K562 (cell line): ENCODE data around the gene STING1. TPM values are rescaled to one million over a fixed set of nuclear protein-coding genes. Genes with fewer than 3 reads are reported as not detected.

Experiments
- BRD9 ChIP-seq: fragments of 450-650 bp; IDR thresholded peaks from 2 replicates; pipeline ENCODE4 v1.6.1; 2018; ENCODE audit warnings: low read depth; ENCODE audit not compliant: partially characterized antibody
- NCOA6 ChIP-seq: fragments of 450-650 bp; IDR thresholded peaks from 2 replicates; pipeline ENCODE4 v1.6.1; 2017; ENCODE audit warnings: mild to moderate bottlenecking
- NFRKB ChIP-seq: fragments of 450-650 bp; IDR thresholded peaks from 2 replicates; pipeline ENCODE4 v1.6.1; 2016; ENCODE audit warnings: low read depth
- NR1H2 ChIP-seq: sonication (generic); formaldehyde crosslinking; IDR thresholded peaks from 2 replicates; pipeline ENCODE4 v1.4.0; 2020; ENCODE audit warnings: mild to moderate bottlenecking, missing genetic modification reagents
- NR4A1 ChIP-seq, 2 experiments: fragments of 250-450 bp in 1 of 2; fragments of 450-650 bp in 1 of 2; sonication (Bioruptor Pico) in 1 of 2; IDR thresholded peaks; 2 replicates each; pipeline versions ENCODE4 v1.4.0 to v1.6.1; 2016 to 2020; ENCODE audit warnings: mild to moderate bottlenecking in 2 of 2, missing compliant biosample characterization in 1 of 2, missing genetic modification characterization in 1 of 2, moderate library complexity in 1 of 2
- RBBP5 ChIP-seq: fragments of 200-600 bp; sonication (generic); IDR thresholded peaks from 2 replicates; pipeline ENCODE4 v1.6.1; 2012; ENCODE audit warnings: borderline replicate concordance, mild to moderate bottlenecking, low read length, control low read depth, inconsistent platforms; ENCODE audit not compliant: insufficient read depth, poor library complexity, severe bottlenecking
- TAF7 ChIP-seq: fragments of 450-650 bp; IDR thresholded peaks from 2 replicates; pipeline ENCODE4 v1.6.1; 2016; ENCODE audit warnings: missing genetic modification characterization, missing compliant biosample characterization
- ZNF24 ChIP-seq: fragments of 450-650 bp; IDR thresholded peaks from 2 replicates; pipeline ENCODE4 v1.6.1; 2016
- polyA plus RNA-seq, 8 experiments: library from polyadenylated mRNA; depleted of rRNA in 4 of 8; stranded (reverse) in 5 of 8; unstranded in 3 of 8; fragments of >200 nt; fragmentation: Nextera tagmentation in 2 of 8; fragmentation: Illumina TruSeq in 1 of 8; extraction: Ambion mirVana in 2 of 8; extraction: Trizol in 1 of 8; gene quantifications; 2 replicates each; pipeline versions ENCODE4 v1.2.1 to v1.2.3, GENCODE V29; 2011 to 2014; ENCODE audit warnings: inconsistent platforms in 1 of 8, missing spikeins in 1 of 8
- total RNA-seq, 7 experiments: library from RNA; depleted of rRNA in 6 of 7; stranded (reverse); fragments of >200 nt in 6 of 7; fragmentation: Illumina TruSeq in 2 of 7; extraction: Trizol in 2 of 7; gene quantifications; 2 replicates each; pipeline versions ENCODE4 v1.2.1 to v1.2.3, GENCODE V29; 2011 to 2021; ENCODE audit warnings: low replicate concordance in 1 of 7
- TF ChIP-seq, protein P1 (sequence below): fragments of 250-450 bp; sonication (Bioruptor Pico); IDR thresholded peaks from 2 replicates; pipeline ENCODE4 v1.8.0; 2022; ENCODE audit warnings: moderate library complexity, mild to moderate bottlenecking, inconsistent platforms
- TF ChIP-seq, protein P2 (sequence below), 2 experiments: fragments of 450-650 bp; IDR thresholded peaks; 2 replicates each; pipeline ENCODE4 v1.6.1; 2016
- TF ChIP-seq, protein P3 (sequence below): fragments of 250-450 bp; sonication (Bioruptor Pico); IDR thresholded peaks from 2 replicates; pipeline ENCODE4 v1.5.0; 2022; ENCODE audit warnings: mild to moderate bottlenecking
- TF ChIP-seq, protein P4 (sequence below): sonication (generic); formaldehyde crosslinking; IDR thresholded peaks from 2 replicates; pipeline ENCODE4 v1.8.1; 2022; ENCODE audit warnings: missing genetic modification reagents
- TF ChIP-seq, protein P5 (sequence below): fragments of 450-650 bp; formaldehyde crosslinking; IDR thresholded peaks from 2 replicates; pipeline ENCODE4 v1.4.0; 2022; ENCODE audit warnings: missing genetic modification characterization
- TF ChIP-seq, protein P6 (sequence below): sonication (generic); formaldehyde crosslinking; IDR thresholded peaks from 2 replicates; pipeline ENCODE4 v1.5.0; 2020; ENCODE audit warnings: missing genetic modification reagents
- TF ChIP-seq, protein P7 (sequence below): fragments of 450-650 bp; formaldehyde crosslinking; conservative IDR thresholded peaks from 2 replicates; pipeline ENCODE4 v1.4.0; 2022; ENCODE audit warnings: mild to moderate bottlenecking, missing genetic modification characterization

The STING1 gene
- total and polyA plus RNA-seq, 9 of the 15 experiments (the other 6 are each of a cell fraction or from before 2014, with no cell fraction given): 20.8 to 69.1 (median 44.7) TPM

DNA sequence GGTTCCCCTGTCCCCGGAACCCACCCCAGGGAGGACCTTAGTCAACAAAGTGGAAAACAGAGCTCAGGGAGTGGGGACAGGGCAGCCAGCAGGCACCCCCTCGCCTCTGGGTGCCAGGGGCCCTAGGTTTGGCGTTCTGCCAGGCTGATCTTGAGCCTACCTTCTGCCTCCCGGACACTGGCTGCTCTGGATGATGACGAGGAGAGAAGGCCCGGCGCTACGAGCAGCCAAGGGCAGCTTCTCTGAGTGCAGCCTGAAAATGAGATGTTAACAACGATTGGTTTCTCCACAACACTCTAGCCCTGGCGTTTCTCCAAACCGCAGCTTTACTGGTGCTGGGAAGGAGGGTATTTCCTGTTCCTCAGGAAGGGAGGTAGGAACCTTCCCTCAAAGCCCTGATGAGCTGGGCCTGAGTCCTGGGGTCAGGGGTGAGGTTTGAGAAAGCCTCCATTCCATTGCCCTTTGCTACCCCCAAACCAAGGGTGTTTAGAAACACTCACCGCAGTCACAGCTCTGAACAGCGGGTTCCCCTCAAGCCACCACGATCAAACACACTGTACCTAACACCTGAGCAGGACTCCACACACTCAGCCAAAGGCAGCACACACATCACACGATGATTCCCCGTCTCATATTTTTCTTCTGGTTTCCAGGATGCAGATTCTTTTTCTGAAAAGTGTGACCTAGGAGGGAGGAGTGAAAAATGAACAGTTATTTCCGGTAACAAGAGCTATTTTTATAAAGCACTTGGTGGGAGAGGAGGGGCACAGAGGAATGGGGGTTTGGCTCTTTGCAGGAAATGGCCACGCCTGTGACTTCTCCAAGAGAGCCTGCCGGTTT, at the start of gene STING1 (continued):
- TF ChIP-seq, protein P1, sequence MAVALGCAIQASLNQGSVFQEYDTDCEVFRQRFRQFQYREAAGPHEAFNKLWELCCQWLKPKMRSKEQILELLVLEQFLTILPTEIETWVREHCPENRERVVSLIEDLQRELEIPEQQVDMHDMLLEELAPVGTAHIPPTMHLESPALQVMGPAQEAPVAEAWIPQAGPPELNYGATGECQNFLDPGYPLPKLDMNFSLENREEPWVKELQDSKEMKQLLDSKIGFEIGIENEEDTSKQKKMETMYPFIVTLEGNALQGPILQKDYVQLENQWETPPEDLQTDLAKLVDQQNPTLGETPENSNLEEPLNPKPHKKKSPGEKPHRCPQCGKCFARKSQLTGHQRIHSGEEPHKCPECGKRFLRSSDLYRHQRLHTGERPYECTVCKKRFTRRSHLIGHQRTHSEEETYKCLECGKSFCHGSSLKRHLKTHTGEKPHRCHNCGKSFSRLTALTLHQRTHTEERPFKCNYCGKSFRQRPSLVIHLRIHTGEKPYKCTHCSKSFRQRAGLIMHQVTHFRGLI (CRISPR knock-in tag): peak; percentile 74; the same call in 1 of the 2 replicates
- no peak for TF ChIP-seq NR4A1 (CRISPR knock-in tag; IDR thresholded peaks at IDR 0.05)
- TF ChIP-seq NR4A1 (tag; IDR thresholded peaks at IDR 0.05): peak; percentile 76; the same call in 1 of the 2 replicates
- no peak for TF ChIP-seq NCOA6
- peak; percentile 30; the same call in 1 of the 2 replicates for TF ChIP-seq TAF7 (tag)
- peak; percentile 72 for TF ChIP-seq BRD9
- TF ChIP-seq, protein P2, sequence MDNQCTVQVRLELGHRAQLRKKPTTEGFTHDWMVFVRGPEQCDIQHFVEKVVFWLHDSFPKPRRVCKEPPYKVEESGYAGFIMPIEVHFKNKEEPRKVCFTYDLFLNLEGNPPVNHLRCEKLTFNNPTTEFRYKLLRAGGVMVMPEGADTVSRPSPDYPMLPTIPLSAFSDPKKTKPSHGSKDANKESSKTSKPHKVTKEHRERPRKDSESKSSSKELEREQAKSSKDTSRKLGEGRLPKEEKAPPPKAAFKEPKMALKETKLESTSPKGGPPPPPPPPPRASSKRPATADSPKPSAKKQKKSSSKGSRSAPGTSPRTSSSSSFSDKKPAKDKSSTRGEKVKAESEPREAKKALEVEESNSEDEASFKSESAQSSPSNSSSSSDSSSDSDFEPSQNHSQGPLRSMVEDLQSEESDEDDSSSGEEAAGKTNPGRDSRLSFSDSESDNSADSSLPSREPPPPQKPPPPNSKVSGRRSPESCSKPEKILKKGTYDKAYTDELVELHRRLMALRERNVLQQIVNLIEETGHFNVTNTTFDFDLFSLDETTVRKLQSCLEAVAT (IDR thresholded peaks at IDR 0.05): peak in 1 of 2 experiments; percentile 94; a peak in 2 of 4 replicates
- TF ChIP-seq, protein P3, sequence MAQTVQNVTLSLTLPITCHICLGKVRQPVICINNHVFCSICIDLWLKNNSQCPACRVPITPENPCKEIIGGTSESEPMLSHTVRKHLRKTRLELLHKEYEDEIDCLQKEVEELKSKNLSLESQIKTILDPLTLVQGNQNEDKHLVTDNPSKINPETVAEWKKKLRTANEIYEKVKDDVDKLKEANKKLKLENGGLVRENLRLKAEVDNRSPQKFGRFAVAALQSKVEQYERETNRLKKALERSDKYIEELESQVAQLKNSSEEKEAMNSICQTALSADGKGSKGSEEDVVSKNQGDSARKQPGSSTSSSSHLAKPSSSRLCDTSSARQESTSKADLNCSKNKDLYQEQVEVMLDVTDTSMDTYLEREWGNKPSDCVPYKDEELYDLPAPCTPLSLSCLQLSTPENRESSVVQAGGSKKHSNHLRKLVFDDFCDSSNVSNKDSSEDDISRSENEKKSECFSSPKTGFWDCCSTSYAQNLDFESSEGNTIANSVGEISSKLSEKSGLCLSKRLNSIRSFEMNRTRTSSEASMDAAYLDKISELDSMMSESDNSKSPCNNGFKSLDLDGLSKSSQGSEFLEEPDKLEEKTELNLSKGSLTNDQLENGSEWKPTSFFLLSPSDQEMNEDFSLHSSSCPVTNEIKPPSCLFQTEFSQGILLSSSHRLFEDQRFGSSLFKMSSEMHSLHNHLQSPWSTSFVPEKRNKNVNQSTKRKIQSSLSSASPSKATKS (CRISPR knock-in tag): no peak
- TF ChIP-seq, protein P4, sequence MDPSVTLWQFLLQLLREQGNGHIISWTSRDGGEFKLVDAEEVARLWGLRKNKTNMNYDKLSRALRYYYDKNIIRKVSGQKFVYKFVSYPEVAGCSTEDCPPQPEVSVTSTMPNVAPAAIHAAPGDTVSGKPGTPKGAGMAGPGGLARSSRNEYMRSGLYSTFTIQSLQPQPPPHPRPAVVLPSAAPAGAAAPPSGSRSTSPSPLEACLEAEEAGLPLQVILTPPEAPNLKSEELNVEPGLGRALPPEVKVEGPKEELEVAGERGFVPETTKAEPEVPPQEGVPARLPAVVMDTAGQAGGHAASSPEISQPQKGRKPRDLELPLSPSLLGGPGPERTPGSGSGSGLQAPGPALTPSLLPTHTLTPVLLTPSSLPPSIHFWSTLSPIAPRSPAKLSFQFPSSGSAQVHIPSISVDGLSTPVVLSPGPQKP (CRISPR knock-in tag): no peak
- no peak for TF ChIP-seq NR1H2
- TF ChIP-seq NFRKB: peak; percentile 85; the same call in 1 of the 2 replicates
- TF ChIP-seq, protein P5, sequence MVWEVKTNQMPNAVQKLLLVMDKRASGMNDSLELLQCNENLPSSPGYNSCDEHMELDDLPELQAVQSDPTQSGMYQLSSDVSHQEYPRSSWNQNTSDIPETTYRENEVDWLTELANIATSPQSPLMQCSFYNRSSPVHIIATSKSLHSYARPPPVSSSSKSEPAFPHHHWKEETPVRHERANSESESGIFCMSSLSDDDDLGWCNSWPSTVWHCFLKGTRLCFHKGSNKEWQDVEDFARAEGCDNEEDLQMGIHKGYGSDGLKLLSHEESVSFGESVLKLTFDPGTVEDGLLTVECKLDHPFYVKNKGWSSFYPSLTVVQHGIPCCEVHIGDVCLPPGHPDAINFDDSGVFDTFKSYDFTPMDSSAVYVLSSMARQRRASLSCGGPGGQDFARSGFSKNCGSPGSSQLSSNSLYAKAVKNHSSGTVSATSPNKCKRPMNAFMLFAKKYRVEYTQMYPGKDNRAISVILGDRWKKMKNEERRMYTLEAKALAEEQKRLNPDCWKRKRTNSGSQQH (CRISPR knock-in tag): no peak
- TF ChIP-seq RBBP5: peak; percentile 66
- TF ChIP-seq ZNF24: peak; percentile 36; the same call in 1 of the 2 replicates
- TF ChIP-seq, protein P6, sequence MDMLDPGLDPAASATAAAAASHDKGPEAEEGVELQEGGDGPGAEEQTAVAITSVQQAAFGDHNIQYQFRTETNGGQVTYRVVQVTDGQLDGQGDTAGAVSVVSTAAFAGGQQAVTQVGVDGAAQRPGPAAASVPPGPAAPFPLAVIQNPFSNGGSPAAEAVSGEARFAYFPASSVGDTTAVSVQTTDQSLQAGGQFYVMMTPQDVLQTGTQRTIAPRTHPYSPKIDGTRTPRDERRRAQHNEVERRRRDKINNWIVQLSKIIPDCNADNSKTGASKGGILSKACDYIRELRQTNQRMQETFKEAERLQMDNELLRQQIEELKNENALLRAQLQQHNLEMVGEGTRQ (CRISPR knock-in tag): no peak
- TF ChIP-seq, protein P7, sequence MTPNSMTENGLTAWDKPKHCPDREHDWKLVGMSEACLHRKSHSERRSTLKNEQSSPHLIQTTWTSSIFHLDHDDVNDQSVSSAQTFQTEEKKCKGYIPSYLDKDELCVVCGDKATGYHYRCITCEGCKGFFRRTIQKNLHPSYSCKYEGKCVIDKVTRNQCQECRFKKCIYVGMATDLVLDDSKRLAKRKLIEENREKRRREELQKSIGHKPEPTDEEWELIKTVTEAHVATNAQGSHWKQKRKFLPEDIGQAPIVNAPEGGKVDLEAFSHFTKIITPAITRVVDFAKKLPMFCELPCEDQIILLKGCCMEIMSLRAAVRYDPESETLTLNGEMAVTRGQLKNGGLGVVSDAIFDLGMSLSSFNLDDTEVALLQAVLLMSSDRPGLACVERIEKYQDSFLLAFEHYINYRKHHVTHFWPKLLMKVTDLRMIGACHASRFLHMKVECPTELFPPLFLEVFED: 0 out of 2 replicates have a peak, but pooled peaks have one; percentile 51
